Cardiac fibroblast (primary cell): ENCODE measurements around the gene ERGIC1.
A peak's percentile ranks its signal among the peaks of the same experiment; 100 is the strongest.

Experiments
- DNase-seq, 2 donors: peaks; one replicate each; pipeline versions ENCODE4 v3.0.0 to v3.0.0-alpha.2; 2010; ENCODE audit warnings: low read depth in 2 of 2
- H3K4me3 ChIP-seq, 2 donors: replicated peaks in 1 of 2; 1 replicate in 1 of 2; 2 replicates in 1 of 2; pipeline ENCODE4 v1.5.1; 2011; ENCODE audit warnings: low read depth in 2 of 2, low read length in 2 of 2, mild to moderate bottlenecking in 2 of 2, moderate library complexity in 1 of 2
- CTCF ChIP-seq: IDR thresholded peaks from one replicate; pipeline ENCODE4 v1.5.1; 2011; ENCODE audit warnings: low read depth, mild to moderate bottlenecking, low read length, inconsistent platforms

ERGIC1 gene

GRCh38 chr5:172790496-172790889 lies 43.6 kb upstream of the ERGIC1 start:
- no peak for DNase-seq
- no peak overlapping the region for H3K4me3 ChIP-seq
- no peak for TF ChIP-seq CTCF

GRCh38 chr5:172791286-172791685 lies 42.8 kb upstream of the ERGIC1 start:
- no peak for DNase-seq
- no peak overlapping the region for H3K4me3 ChIP-seq
- TF ChIP-seq CTCF, result no peak

- H3K4me3 ChIP-seq, result no peak overlapping the region
- no peak for TF ChIP-seq CTCF
- DNase-seq, result no peak
These were observed 42.2 kb upstream of the ERGIC1 start for GRCh38 chr5:172791726-172792445.

GRCh38 chr5:172792701-172793570 lies 41.1 kb upstream of the ERGIC1 start:
- no peak for DNase-seq
- TF ChIP-seq CTCF, result no peak

GRCh38 chr5:172793577-172794488 lies 40.2 kb upstream of the ERGIC1 start:
- no peak for TF ChIP-seq CTCF
- DNase-seq, result peak; percentile 56 to 86
- H3K4me3 ChIP-seq, result no peak overlapping the region

More at GRCh38 chr5:172792701-172793570, 41.1 kb upstream of the ERGIC1 start:
- no peak overlapping the region for H3K4me3 ChIP-seq

- peak; percentile 100 for DNase-seq
- no peak overlapping the region for H3K4me3 ChIP-seq
- peak; percentile 23 for TF ChIP-seq CTCF
These were observed 38.6 kb upstream of the ERGIC1 start for GRCh38 chr5:172795318-172795977.
